HG03095 (cell line): Measurements from ENCODE around the gene GPR141.

Source experiments
- ATAC-seq: cut with Tn5 transposase; IDR thresholded peaks from one replicate; pipeline ENCODE4 v1.9.1; 2021; ENCODE audit warnings: moderate library complexity; ENCODE audit not compliant: unreplicated experiment

GPR141 gene

DNA sequence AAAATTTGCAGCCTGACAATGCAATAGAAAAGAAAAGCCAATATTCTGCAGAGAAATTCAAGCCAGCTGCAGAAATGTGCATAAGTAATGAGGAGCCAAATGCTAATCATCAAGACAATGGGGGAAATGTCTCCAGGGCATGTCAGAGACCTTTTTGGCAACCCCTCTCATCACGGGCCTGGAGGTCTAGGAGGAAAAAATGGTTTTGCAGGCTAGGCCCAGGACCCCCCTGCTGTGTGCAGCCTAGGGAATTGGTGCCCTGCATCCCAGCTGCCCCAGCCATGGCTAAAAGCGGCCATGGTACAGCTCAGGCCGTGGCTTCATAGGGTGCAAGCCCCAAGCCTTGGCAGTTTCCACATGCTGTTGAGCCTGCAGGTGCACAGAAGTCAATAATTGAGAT is 92.4 kb downstream of the GPR141 start:
- ATAC-seq = no peak

DNA sequence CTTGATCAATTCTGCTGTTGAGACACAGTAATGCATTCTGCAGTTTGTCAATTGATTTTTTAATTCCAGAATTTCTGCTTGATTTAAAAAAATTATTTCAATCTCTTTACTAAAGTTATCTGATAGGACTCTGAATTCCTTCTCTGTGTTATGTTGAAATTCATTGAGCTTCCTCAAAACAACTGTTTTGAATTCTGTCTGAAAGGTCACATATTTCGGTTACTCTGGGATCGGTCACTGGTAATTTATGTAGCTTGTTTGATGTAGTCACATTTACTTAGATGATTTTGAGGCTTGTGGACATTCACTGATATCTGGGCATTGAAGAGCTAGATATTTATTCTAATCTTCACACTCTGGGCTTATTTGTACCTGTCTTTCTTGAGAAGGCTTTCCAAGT is 97.6 kb downstream of the GPR141 start:
- no peak for ATAC-seq

DNA sequence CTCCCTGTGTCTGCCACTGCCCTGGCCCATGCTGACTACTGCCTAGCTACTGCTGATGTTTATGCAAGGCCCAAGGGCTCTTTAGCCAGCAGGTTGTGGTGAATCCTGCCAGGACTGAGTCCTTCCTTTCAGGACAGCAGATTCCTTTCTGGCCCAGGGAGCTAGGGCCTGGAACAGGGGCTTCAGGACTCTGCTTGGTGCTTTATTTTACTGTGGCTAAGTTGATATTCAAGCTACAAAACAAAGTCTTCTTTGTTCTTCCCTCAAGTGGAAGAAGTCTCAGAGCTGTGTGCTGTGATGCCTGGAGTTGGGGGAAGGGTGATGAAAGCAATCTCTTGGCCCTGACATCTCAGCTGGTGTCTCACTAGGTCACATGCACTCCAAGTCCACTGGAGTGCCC is 98.6 kb downstream of the GPR141 start:
- no peak for ATAC-seq

DNA sequence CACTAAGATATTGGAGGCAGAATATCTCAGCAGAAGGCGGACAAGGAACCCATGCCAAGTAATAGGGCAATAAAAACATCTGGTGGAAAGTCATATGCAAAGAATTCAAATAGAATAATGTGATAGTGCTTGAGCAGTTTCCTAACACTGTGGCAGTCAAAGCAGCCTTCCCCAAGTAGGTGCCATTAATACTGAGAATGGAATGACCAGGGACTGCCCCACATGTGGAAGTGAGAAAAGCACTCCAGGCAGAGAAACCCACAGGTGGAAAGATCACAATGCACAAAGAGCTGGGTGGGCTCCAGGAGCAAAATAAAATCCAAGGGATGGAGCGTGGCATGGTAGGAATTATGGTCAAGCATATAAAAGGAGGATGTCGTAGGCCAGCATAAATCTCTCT is 100.4 kb downstream of the GPR141 start:
- no peak for ATAC-seq

DNA sequence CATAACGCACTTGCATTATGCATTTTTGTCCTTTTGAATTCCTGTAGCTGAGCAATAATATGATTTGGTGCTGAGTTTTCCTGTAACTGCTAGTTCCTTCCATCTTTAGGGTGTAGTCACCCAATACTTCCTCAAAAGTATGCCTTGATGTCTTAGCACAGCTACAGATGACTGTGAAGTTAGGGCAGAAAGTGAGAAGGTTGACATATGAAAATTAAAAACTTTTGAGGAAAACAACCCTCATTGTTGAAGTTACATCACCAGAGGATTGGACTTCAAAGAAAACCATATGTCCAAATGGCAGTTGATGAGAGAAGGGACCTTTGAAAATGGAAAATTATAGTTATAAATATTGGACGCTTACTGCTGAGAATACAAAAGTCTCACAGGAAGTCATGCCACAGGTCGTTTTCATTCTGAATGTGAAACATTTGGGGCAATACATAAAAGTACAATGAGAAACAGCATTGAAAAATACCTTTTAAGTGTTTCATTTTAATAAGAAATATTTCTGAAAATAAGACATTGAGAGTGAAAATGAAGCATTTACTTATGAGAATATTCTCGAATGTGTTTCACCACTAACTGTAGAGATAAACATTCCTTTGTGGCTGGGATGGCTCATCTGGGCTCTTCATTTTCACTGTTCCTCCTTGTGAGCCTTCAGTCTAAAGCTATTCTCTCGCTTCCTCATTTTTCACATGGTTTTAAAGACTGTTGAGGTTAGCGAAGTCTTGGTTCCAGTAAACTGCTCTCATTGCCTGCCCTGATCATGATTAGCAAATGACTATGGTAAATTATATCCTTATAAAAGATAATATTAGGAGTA is 103.4 kb downstream of the GPR141 start:
- peak; percentile 88 for ATAC-seq
